HEK293T (cell line): ENCODE measurements around the gene ASPG.
A peak's percentile ranks its signal among the peaks of the same experiment; 100 is the strongest.

Source experiments
- CTCF ChIA-PET: fragments of 350-600 bp; formaldehyde crosslinking; extraction: SDS; loops from one replicate; lab custom pipeline; 2021; ENCODE audit warnings: antibody characterized with exemption, inconsistent platforms; lab: Yijun Ruan, JAX
- POLR2A ChIA-PET: fragments of 350-600 bp; formaldehyde crosslinking; extraction: SDS; loops from one replicate; lab custom pipeline; 2020; ENCODE audit warnings: antibody characterized with exemption, inconsistent platforms; lab: Yijun Ruan, JAX
- DNase-seq: peaks from one replicate; pipeline ENCODE4 v3.0.0; 2012; ENCODE audit warnings: mixed read lengths; ENCODE audit errors: extremely low spot score
- ARNT ChIP-seq: fragments of 450-650 bp; IDR thresholded peaks from 2 replicates; pipeline ENCODE4 v1.6.1; 2017; ENCODE audit warnings: mild to moderate bottlenecking
- BHLHE40 ChIP-seq: fragments of 450-650 bp; IDR thresholded peaks from 2 replicates; pipeline ENCODE4 v1.6.1; 2016; ENCODE audit warnings: mild to moderate bottlenecking, moderate library complexity, borderline replicate concordance
- CTBP1 ChIP-seq: fragments of 450-650 bp; IDR thresholded peaks from 2 replicates; pipeline ENCODE4 v1.6.1; 2016; ENCODE audit warnings: borderline replicate concordance
- ELF4 ChIP-seq: fragments of 450-650 bp; IDR thresholded peaks from 2 replicates; pipeline ENCODE4 v1.6.1; 2017; ENCODE audit warnings: antibody characterized with exemption
- FOXA1 ChIP-seq: fragments of 450-650 bp; IDR thresholded peaks from 2 replicates; pipeline ENCODE4 v1.6.1; 2016; ENCODE audit warnings: mild to moderate bottlenecking
- FOXK2 ChIP-seq: fragments of 450-650 bp; IDR thresholded peaks from 2 replicates; pipeline ENCODE4 v1.6.1; 2016; ENCODE audit warnings: mild to moderate bottlenecking
- FOXM1 ChIP-seq: fragments of 450-650 bp; IDR thresholded peaks from 2 replicates; pipeline ENCODE4 v1.6.1; 2017; ENCODE audit warnings: mild to moderate bottlenecking, borderline replicate concordance
- HDGF ChIP-seq: fragments of 450-650 bp; IDR thresholded peaks from 2 replicates; pipeline ENCODE4 v1.6.1; 2017; ENCODE audit warnings: antibody characterized with exemption, borderline replicate concordance
- L3MBTL2 ChIP-seq: fragments of 450-650 bp; conservative IDR thresholded peaks from 2 replicates; pipeline ENCODE4 v1.6.1; 2016; ENCODE audit warnings: mild to moderate bottlenecking
- LEF1 ChIP-seq: fragments of 450-650 bp; IDR thresholded peaks from 2 replicates; pipeline ENCODE4 v1.6.1; 2017; ENCODE audit warnings: mild to moderate bottlenecking, borderline replicate concordance
- NFRKB ChIP-seq: fragments of 450-650 bp; IDR thresholded peaks from 2 replicates; pipeline ENCODE4 v1.6.1; 2016; ENCODE audit warnings: mild to moderate bottlenecking, moderate library complexity
- PKNOX1 ChIP-seq: fragments of 450-650 bp; IDR thresholded peaks from 2 replicates; pipeline ENCODE4 v1.6.1; 2016
- SP1 ChIP-seq: fragments of 450-650 bp; IDR thresholded peaks from 2 replicates; pipeline ENCODE4 v1.6.1; 2017
- SUZ12 ChIP-seq: fragments of 450-650 bp; IDR thresholded peaks from 2 replicates; pipeline ENCODE4 v1.6.1; 2016; ENCODE audit warnings: mild to moderate bottlenecking
- TARDBP ChIP-seq: fragments of 450-650 bp; IDR thresholded peaks from 2 replicates; pipeline ENCODE4 v1.6.1; 2016
- ZNF384 ChIP-seq: fragments of 450-650 bp; IDR thresholded peaks from 2 replicates; pipeline ENCODE4 v1.6.1; 2016

The ASPG gene

GRCh38 chr14:104147346-104148125, 62.0 kb downstream of the ASPG start:
- TF ChIP-seq FOXM1 = no peak
- no peak for TF ChIP-seq FOXK2
- CTCF ChIA-PET = no interaction called here
- POLR2A ChIA-PET = no interaction called here
- DNase-seq = no peak

- CTCF ChIA-PET = no interaction called here
- POLR2A ChIA-PET = no interaction called here
- no peak for DNase-seq
- TF ChIP-seq CTBP1 (no peak), FOXM1 (no peak), TARDBP (no peak), L3MBTL2 (no peak), BHLHE40 (no peak), FOXA1 (no peak), SUZ12 (no peak), HDGF (no peak), NFRKB (no peak), ARNT (no peak), SP1 (no peak), FOXK2 (no peak), ELF4 (no peak), PKNOX1 (no peak)
Measured at GRCh38 chr14:104148433-104149277, 63.2 kb downstream of the ASPG start.

GRCh38 chr14:104149278-104149595, 63.7 kb downstream of the ASPG start:
- POLR2A ChIA-PET = no interaction called here
- TF ChIP-seq ZNF384 (no peak), TARDBP (no peak), SUZ12 (no peak), PKNOX1 (no peak), SP1 (no peak), L3MBTL2 (no peak), LEF1 (no peak), HDGF (no peak)
- CTCF ChIA-PET = no interaction called here
- no peak for DNase-seq

GRCh38 chr14:104149617-104150135, 64.2 kb downstream of the ASPG start:
- POLR2A ChIA-PET = no interaction called here
- CTCF ChIA-PET = no interaction called here
- peak; percentile 84 for DNase-seq
- TF ChIP-seq PKNOX1 (peak; percentile 67; the same call in 1 of the 2 replicates), CTBP1 (no peak)

GRCh38 chr14:104150136-104151025, 64.9 kb downstream of the ASPG start:
- DNase-seq = peak; percentile 80
- TF ChIP-seq L3MBTL2 (no peak), PKNOX1 (peak; percentile 84)

GRCh38 chr14:104151026-104151381, 65.5 kb downstream of the ASPG start:
- ChIA-PET CTCF (no interaction called here), POLR2A (no interaction called here)
- no peak for TF ChIP-seq FOXA1
- no peak for TF ChIP-seq LEF1
- TF ChIP-seq CTBP1 = no peak
- TF ChIP-seq PKNOX1 = no peak
- TF ChIP-seq BHLHE40 = no peak
- TF ChIP-seq FOXK2 = no peak
- no peak for TF ChIP-seq SUZ12
- TF ChIP-seq HDGF = no peak
- no peak for TF ChIP-seq ARNT
- TF ChIP-seq SP1 = no peak
- DNase-seq = no peak

More at GRCh38 chr14:104150136-104151025, 64.9 kb downstream of the ASPG start:
- ChIA-PET POLR2A (no interaction called here), CTCF (no interaction called here)
